ENCODE data around the gene FGF5.
"Not testable (repeated sequence)": the region's sequence is repeated elsewhere in the genome, so short reads cannot be mapped to it uniquely, and the experiment has no call there.

Gene FGF5

GRCh38 chr4:80270321-80270720 lies 3.9 kb downstream of the FGF5 start:
- TF ChIP-seq CTCF (IDR thresholded peaks at IDR 0.05): no peak
- Mint-ChIP-seq H3K27ac (no peak overlapping the region), H3K4me1 (peaks cover 26% of the 10 kb centered on the region), H3K9me3 (no peaks in the 10 kb centered on the region), H3K4me3 (no peak overlapping the region), H3K36me3 (ENCODE audit: low read depth) (no peaks in the 10 kb centered on the region), H3K27me3 (ENCODE audit: low read depth, poor library complexity) (peaks cover 82% of the 10 kb centered on the region)
- DNase-seq: no peak

GRCh38 chr4:80270868-80271267 lies 4.4 kb downstream of the FGF5 start:
- H3K4me1 Mint-ChIP-seq: peaks cover 21% of the 10 kb centered on the region

DNA sequence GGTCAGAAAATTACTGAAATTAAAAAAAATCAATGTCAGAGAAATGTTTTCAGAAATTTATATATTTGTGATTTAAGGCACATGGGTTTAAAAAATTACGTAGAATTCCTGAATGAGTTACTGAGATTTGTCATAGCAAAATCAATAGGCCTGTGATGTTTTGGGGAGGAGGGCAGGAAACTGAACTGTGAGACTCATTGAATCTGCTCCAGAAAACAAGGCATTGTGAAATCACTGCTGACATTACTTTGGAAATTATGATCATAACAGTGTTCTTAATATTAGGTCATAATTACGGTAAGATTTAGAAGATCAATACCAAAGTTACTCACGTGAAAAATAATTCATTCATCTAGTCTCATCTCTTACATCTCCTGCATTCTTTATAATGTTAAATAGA lies 5.3 kb downstream of the FGF5 start:
- H3K4me3 Mint-ChIP-seq: no peak overlapping the region
- no peaks in the 10 kb centered on the region for H3K36me3 Mint-ChIP-seq (ENCODE audit: low read depth)
- H3K27ac Mint-ChIP-seq: no peak overlapping the region
- TF ChIP-seq CTCF (IDR thresholded peaks at IDR 0.05): no peak
- peaks cover 14% of the 10 kb centered on the region for H3K4me1 Mint-ChIP-seq
- H3K9me3 Mint-ChIP-seq: no peaks in the 10 kb centered on the region
- peaks cover 68% of the 10 kb centered on the region for H3K27me3 Mint-ChIP-seq (ENCODE audit: low read depth, poor library complexity)
- DNase-seq: no peak

More at GRCh38 chr4:80270868-80271267, 4.4 kb downstream of the FGF5 start:
- H3K9me3 Mint-ChIP-seq: no peaks in the 10 kb centered on the region
- DNase-seq: no peak
- TF ChIP-seq CTCF (IDR thresholded peaks at IDR 0.05): no peak
- H3K4me3 Mint-ChIP-seq: no peak overlapping the region
- H3K36me3 Mint-ChIP-seq (ENCODE audit: low read depth): no peaks in the 10 kb centered on the region
- no peak overlapping the region for H3K27ac Mint-ChIP-seq
- peaks cover 77% of the 10 kb centered on the region for H3K27me3 Mint-ChIP-seq (ENCODE audit: low read depth, poor library complexity)

DNA sequence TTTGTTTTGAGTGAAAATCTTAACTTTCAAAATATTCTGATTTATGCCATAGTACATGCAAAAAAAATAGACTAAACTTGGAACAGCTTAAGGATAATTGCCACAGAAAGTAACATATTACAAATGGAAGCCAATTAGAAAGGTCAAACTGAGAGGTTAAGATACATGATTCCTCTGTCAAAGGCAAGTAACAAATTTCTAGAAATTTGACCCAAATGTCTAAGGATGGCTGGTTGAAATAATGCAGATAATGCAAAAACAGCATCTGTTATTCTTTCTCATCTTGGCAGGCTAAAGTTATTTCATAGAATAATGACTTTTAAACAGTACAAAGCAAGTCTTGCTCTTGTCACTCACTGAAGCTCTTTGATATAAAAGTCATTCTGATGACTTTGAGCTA lies 10.5 kb downstream of the FGF5 start:
- no peak for DNase-seq
- peaks cover 36% of the 10 kb centered on the region for H3K27me3 Mint-ChIP-seq (ENCODE audit: low read depth, poor library complexity)

GRCh38 chr4:80279751-80280150 lies 13.3 kb downstream of the FGF5 start:
- DNase-seq: no peak
- no peak for TF ChIP-seq CTCF (IDR thresholded peaks at IDR 0.05)
- Mint-ChIP-seq H3K4me3 (no peak overlapping the region), H3K27me3 (ENCODE audit: low read depth, poor library complexity) (peaks cover 29% of the 10 kb centered on the region), H3K36me3 (ENCODE audit: low read depth) (no peaks in the 10 kb centered on the region), H3K9me3 (no peaks in the 10 kb centered on the region), H3K4me1 (no peaks in the 10 kb centered on the region), H3K27ac (no peak overlapping the region)

More for the DNA sequence above, 10.5 kb downstream of the FGF5 start:
- Mint-ChIP-seq H3K27ac (no peak overlapping the region), H3K4me1 (no peaks in the 10 kb centered on the region), H3K9me3 (no peaks in the 10 kb centered on the region), H3K4me3 (no peak overlapping the region), H3K36me3 (ENCODE audit: low read depth) (no peaks in the 10 kb centered on the region)
- no peak for TF ChIP-seq CTCF (IDR thresholded peaks at IDR 0.05)

DNA sequence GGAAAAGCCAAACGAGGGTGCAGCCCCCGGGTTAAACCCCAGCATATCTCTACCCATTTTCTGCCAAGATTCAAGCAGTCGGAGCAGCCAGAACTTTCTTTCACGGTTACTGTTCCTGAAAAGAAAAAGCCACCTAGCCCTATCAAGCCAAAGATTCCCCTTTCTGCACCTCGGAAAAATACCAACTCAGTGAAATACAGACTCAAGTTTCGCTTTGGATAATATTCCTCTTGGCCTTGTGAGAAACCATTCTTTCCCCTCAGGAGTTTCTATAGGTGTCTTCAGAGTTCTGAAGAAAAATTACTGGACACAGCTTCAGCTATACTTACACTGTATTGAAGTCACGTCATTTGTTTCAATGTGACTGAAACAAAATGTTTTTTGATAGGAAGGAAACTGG lies 20.0 kb downstream of the FGF5 start:
- H3K36me3 Mint-ChIP-seq (ENCODE audit: low read depth): no peaks in the 10 kb centered on the region

GRCh38 chr4:80290665-80291064 lies 24.2 kb downstream of the FGF5 start:
- peaks cover 18% of the 10 kb centered on the region for H3K4me1 Mint-ChIP-seq
- not testable (repeated sequence) for DNase-seq; H3K27ac Mint-ChIP-seq; H3K36me3 Mint-ChIP-seq (ENCODE audit: low read depth); H3K9me3 Mint-ChIP-seq; H3K4me3 Mint-ChIP-seq
- H3K27me3 Mint-ChIP-seq (ENCODE audit: low read depth, poor library complexity): peaks cover 12% of the 10 kb centered on the region

More for the DNA sequence above, 20.0 kb downstream of the FGF5 start:
- Mint-ChIP-seq H3K27me3 (ENCODE audit: low read depth, poor library complexity) (peaks cover 34% of the 10 kb centered on the region), H3K9me3 (no peaks in the 10 kb centered on the region), H3K4me3 (no peak overlapping the region), H3K27ac (no peak overlapping the region), H3K4me1 (no peaks in the 10 kb centered on the region)
- DNase-seq: no peak
- TF ChIP-seq CTCF (IDR thresholded peaks at IDR 0.05): no peak
